PC-3 (cell line): ENCODE data around the gene CABLES1. TPM values are rescaled to one million over a fixed set of nuclear protein-coding genes. Genes with fewer than 3 reads are reported as not detected.

Source experiments
- ATAC-seq: fragments of 200-7000 bp; cut with Tn5 transposase; 2 replicates; pipeline ENCODE4 v1.9.1; 2020; ENCODE audit warnings: mild to moderate bottlenecking, moderate library complexity
- BruUV-seq: library from RNA; stranded (reverse); fragments of 400-500 nt; replicated peaks from 2 replicates; lab custom pipeline; 2021; lab: Mats Ljungman, UMichigan
- CTCF ChIA-PET: fragments of 300-600 bp; sonication (Branson Sonifier 250); formaldehyde crosslinking; loops from one replicate; lab custom pipeline; 2022; ENCODE audit warnings: antibody characterized with exemption; lab: Charles Lee
- POLR2A ChIA-PET: fragments of 300-600 bp; sonication (Branson Sonifier 250); formaldehyde crosslinking; loops from one replicate; lab custom pipeline; 2022; ENCODE audit warnings: antibody characterized with exemption; ENCODE audit not compliant: unreplicated experiment; lab: Charles Lee
- DNase-seq: peaks from one replicate; pipeline ENCODE4 v3.0.0-alpha.2; 2015
- H2AFZ ChIP-seq: fragments of 300-600 bp; sonication (generic); 2 replicates; pipeline ENCODE4 v1.6.0; 2016; ENCODE audit warnings: antibody characterized with exemption, low read length
- H3F3A ChIP-seq: fragments of 300-600 bp; sonication (generic); one replicate; pipeline ENCODE4 v1.6.0; 2017; ENCODE audit warnings: antibody characterized with exemption, low read length, control low read depth, mild to moderate bottlenecking; ENCODE audit not compliant: unreplicated experiment
- H3K27ac ChIP-seq: fragments of 300-600 bp; sonication (generic); 2 replicates; pipeline ENCODE4 v1.5.1; 2016; ENCODE audit warnings: mild to moderate bottlenecking, low read length
- H3K27me3 ChIP-seq: fragments of 300-600 bp; sonication (generic); 2 replicates; pipeline ENCODE4 v1.6.1; 2016; ENCODE audit warnings: low read length, mixed read lengths
- H3K36me3 ChIP-seq: fragments of 300-600 bp; sonication (generic); 2 replicates; pipeline ENCODE4 v1.6.1; 2016; ENCODE audit warnings: low read depth, mixed run types, low read length, mixed read lengths
- H3K4me1 ChIP-seq: fragments of 300-600 bp; sonication (generic); 2 replicates; pipeline ENCODE4 v1.5.1; 2016; ENCODE audit warnings: low read length; ENCODE audit not compliant: insufficient read depth
- H3K4me2 ChIP-seq: fragments of 300-600 bp; sonication (generic); 2 replicates; pipeline ENCODE4 v1.6.0; 2016; ENCODE audit warnings: low read length
- H3K4me3 ChIP-seq: fragments of 300-600 bp; sonication (generic); 2 replicates; pipeline ENCODE4 v1.5.1; 2016; ENCODE audit warnings: mild to moderate bottlenecking, low read length, mixed read lengths
- H3K79me2 ChIP-seq: fragments of 300-600 bp; sonication (generic); 2 replicates; pipeline ENCODE4 v1.6.1; 2017; ENCODE audit warnings: low read length, mixed read lengths
- H3K9ac ChIP-seq: fragments of 300-600 bp; sonication (generic); 2 replicates; pipeline ENCODE4 v1.6.0; 2016; ENCODE audit warnings: mild to moderate bottlenecking, low read length
- H3K9me2 ChIP-seq: fragments of 300-600 bp; sonication (generic); replicated peaks from 2 replicates; pipeline ENCODE4 v1.6.1; 2016; ENCODE audit warnings: mixed run types, low read length, mixed read lengths
- H3K9me3 ChIP-seq: fragments of 300-600 bp; sonication (generic); 2 replicates; pipeline ENCODE4 v1.6.1; 2016; ENCODE audit warnings: low read length, mixed read lengths
- H4K20me1 ChIP-seq: fragments of 300-600 bp; sonication (generic); 2 replicates; pipeline ENCODE4 v1.6.1; 2016; ENCODE audit warnings: low read length, mixed read lengths
- CTCF ChIP-seq: fragments of 300-600 bp; sonication (generic); conservative IDR thresholded peaks from 2 replicates; pipeline ENCODE4 v1.5.1; 2017; ENCODE audit warnings: antibody characterized with exemption, low read depth, mild to moderate bottlenecking, low read length
- EZH2 ChIP-seq: fragments of 300-600 bp; sonication (generic); IDR thresholded peaks from one replicate; pipeline ENCODE4 v1.6.1; 2017; ENCODE audit warnings: antibody characterized with exemption, mild to moderate bottlenecking, low read length; ENCODE audit not compliant: unreplicated experiment
- EZH2phosphoT487 ChIP-seq: fragments of 300-600 bp; sonication (generic); IDR thresholded peaks from 2 replicates; pipeline ENCODE4 v1.6.1; 2018; ENCODE audit warnings: mild to moderate bottlenecking, antibody characterized with exemption, low read length, borderline replicate concordance
- intact Hi-C: fragments of 100-400 bp; cut with micrococcal nuclease; formaldehyde crosslinking; loops from 2 replicates; pipeline ENCODE4 v1.9.0; 2023
- total RNA-seq: library from RNA; depleted of rRNA; stranded (reverse); fragments of >200 nt; gene quantifications from 2 replicates; pipeline ENCODE4 v1.2.3, GENCODE V29; 2014

The CABLES1 gene
- total RNA-seq, 1 experiment from 2014 or later, result 18.6 TPM

GRCh38 chr18:23230686-23231085 is 95.4 kb downstream of the CABLES1 start:
- TF ChIP-seq EZH2, result no peak
- TF ChIP-seq EZH2phosphoT487, result no peak
- TF ChIP-seq CTCF, result no peak
- no peak for DNase-seq
- CTCF ChIA-PET, result no interaction called here
- Histone ChIP-seq H3F3A (no peaks in the 10 kb centered on the region), H3K79me2 (no peaks in the 10 kb centered on the region), H2AFZ (no peak overlapping the region), H3K4me2 (peak overlapping the region; percentile 11; the same call in 1 of the 2 replicates), H3K4me1 (peaks cover 43% of the 10 kb centered on the region), H3K9me2 (no peaks in the 10 kb centered on the region), H3K27me3 (no peaks in the 10 kb centered on the region), H3K9me3 (no peaks in the 10 kb centered on the region), H3K27ac (peak overlapping the region; percentile 79), H3K4me3 (no peak overlapping the region), H3K9ac (peak overlapping the region; percentile 49), H4K20me1 (no peaks in the 10 kb centered on the region), H3K36me3 (no peaks in the 10 kb centered on the region)
- no peak for ATAC-seq
- BruUV-seq, result no TSS peak
- intact Hi-C loops, result loop anchor here (2.0 kb wide), 1 partner anchor 28 kb away; no protein-coding TSS in a partner anchor
- POLR2A ChIA-PET, result no interaction called here

GRCh38 chr18:23231340-23232021 is 96.2 kb downstream of the CABLES1 start:
- Histone ChIP-seq H3K36me3 (no peaks in the 10 kb centered on the region), H3K4me3 (no peak overlapping the region), H3K27ac (peak overlapping the region; percentile 79), H3K9ac (peak overlapping the region; percentile 49), H3K4me2 (peak overlapping the region; percentile 44), H3K9me3 (no peaks in the 10 kb centered on the region), H3K27me3 (no peaks in the 10 kb centered on the region), H3K79me2 (no peaks in the 10 kb centered on the region), H3K4me1 (peaks cover 38% of the 10 kb centered on the region), H3F3A (no peaks in the 10 kb centered on the region), H3K9me2 (no peaks in the 10 kb centered on the region), H2AFZ (no peak overlapping the region), H4K20me1 (no peaks in the 10 kb centered on the region)
- CTCF ChIA-PET, result no interaction called here
- TF ChIP-seq EZH2 (no peak), EZH2phosphoT487 (no peak), CTCF (no peak)
- DNase-seq (peak; percentile 92), ATAC-seq (peak; percentile 77)
- intact Hi-C loops, result loop anchor here (2.0 kb wide), 1 partner anchor 27 kb away; no protein-coding TSS in a partner anchor
- BruUV-seq, result no TSS peak
- POLR2A ChIA-PET, result no interaction called here

- ChIA-PET CTCF (no interaction called here), POLR2A (no interaction called here)
- BruUV-seq, result no TSS peak
- no peaks in the 10 kb centered on the region for H3K9me3 ChIP-seq
- peak overlapping the region; percentile 79 for H3K27ac ChIP-seq
- H3K4me1 ChIP-seq, result peaks cover 32% of the 10 kb centered on the region
- no peaks in the 10 kb centered on the region for H3K79me2 ChIP-seq
- H3K9me2 ChIP-seq, result no peaks in the 10 kb centered on the region
- H2AFZ ChIP-seq, result no peak overlapping the region
- no peaks in the 10 kb centered on the region for H3F3A ChIP-seq
- no peaks in the 10 kb centered on the region for H3K36me3 ChIP-seq
- ATAC-seq (no peak), DNase-seq (no peak)
- H4K20me1 ChIP-seq, result no peaks in the 10 kb centered on the region
- H3K27me3 ChIP-seq, result no peaks in the 10 kb centered on the region
- intact Hi-C loops, result no loop called here
- H3K4me3 ChIP-seq, result no peak overlapping the region
- H3K4me2 ChIP-seq, result no peak overlapping the region
- TF ChIP-seq EZH2 (no peak), CTCF (no peak), EZH2phosphoT487 (no peak)
- no peak overlapping the region for H3K9ac ChIP-seq
These were observed 97.0 kb downstream of the CABLES1 start for GRCh38 chr18:23232331-23232730.
